ENCODE measurements around the gene CDS1.
"Not testable (repeated sequence)": the region's sequence is repeated elsewhere in the genome, so short reads cannot be mapped to it uniquely, and the experiment has no call there.

Gene CDS1

DNA sequence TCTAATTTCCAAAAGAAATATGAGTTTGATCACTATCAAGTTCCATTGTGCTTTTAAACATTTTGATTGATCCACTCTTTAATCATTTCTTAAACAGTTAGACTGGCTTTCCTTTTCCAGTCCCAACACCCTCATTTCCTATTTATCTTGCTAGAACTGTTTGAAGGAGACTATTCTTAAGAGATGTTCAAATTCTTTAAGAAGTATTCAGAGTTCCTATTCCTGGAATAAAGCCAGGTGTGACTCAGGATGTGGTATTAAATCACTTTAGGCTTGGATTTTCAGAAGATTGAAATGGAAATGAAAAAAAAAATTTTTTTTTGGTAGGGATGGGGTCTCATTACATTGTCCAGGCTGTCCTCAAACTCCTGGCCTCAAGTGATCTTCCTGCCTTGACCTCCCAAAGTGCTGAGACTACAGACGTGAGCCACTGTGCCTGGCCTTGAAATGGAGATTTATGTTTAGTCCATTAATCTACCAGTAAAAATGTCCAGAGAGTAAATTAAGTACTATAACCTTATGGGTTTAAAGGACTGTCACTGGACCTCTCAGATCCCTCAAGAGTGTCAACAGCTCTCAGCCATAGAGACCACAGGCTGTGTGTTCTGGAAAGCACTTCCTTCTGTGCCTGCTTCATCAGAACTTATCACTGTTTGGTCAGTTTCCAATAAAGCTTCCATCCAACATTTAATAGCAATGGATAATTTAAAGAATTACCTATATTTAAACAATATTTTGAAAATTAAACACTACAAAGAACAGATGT, 90.7 kb downstream of the CDS1 start:
- DNase-seq (ENCODE audit: low spot score) = peak; percentile 78

- DNase-seq (ENCODE audit: low spot score) = no peak
These were observed 94.2 kb downstream of the CDS1 start for GRCh38 chr4:84677093-84677492.

GRCh38 chr4:84677995-84678394, 95.1 kb downstream of the CDS1 start:
- DNase-seq (ENCODE audit: low spot score) = no peak

GRCh38 chr4:84678976-84679744, 96.2 kb downstream of the CDS1 start:
- DNase-seq (ENCODE audit: low spot score) = no peak

- no peak for DNase-seq (ENCODE audit: low spot score)
These were observed 98.0 kb downstream of the CDS1 start for GRCh38 chr4:84680956-84681355.

GRCh38 chr4:84681486-84682274, 98.8 kb downstream of the CDS1 start:
- DNase-seq (ENCODE audit: low spot score) = peak; percentile 84

DNA sequence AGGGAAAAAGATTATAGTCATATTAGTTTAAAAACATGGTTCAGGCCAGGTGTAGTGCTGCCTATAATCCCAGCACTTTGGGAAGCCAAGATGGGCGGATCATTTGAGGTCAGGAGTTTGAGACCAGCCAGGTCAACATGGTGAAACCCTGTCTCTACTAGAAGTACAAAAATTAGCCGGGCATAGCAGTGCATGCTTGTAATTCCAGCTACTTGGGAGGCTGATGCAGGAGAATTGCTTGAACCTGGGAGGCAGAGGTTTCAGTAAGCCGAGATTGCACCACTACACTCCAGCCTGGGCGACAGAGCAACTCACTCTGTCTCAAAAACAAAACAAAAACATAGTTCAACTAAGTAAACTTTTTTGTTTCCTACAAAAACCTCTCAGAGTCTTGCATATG, 99.7 kb downstream of the CDS1 start:
- DNase-seq (ENCODE audit: low spot score) = not testable (repeated sequence)

DNA sequence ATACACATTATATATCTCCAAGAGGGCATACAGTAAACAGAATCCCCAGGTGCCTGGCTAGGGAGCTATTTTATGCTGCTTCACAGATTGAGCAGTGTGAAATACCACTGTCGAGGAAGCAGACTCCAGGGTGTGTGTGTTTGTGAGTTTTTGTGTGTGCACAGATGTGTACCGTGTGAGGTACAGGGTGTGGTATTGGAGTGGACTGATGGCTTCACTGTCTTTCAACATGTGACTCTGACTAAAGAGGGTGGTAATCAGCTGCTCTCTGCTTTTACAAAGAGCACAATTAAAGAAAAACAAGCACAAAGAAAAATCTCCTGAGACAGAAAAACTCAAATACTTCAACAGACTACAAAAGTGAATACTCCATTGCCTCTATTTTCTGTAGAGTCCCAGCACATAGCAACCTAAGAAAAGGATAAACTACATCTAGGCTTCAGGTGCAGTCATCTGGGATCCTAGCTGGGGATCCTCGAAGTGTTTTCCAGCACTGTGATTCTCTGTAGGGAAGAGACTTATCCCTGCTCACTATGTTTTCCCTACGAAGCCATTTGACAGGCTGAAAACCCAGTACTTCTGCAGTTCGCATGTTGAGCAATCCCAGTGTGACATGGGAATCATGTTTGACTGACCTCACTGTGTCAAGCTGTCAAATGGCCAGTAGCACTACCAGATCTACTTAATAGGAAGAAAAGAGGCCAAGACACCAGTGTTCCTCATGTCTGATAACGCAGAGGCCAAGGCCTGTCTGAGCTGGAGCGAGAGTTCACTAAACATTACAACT, 100.3 kb downstream of the CDS1 start:
- DNase-seq (ENCODE audit: low spot score) = no peak

DNA sequence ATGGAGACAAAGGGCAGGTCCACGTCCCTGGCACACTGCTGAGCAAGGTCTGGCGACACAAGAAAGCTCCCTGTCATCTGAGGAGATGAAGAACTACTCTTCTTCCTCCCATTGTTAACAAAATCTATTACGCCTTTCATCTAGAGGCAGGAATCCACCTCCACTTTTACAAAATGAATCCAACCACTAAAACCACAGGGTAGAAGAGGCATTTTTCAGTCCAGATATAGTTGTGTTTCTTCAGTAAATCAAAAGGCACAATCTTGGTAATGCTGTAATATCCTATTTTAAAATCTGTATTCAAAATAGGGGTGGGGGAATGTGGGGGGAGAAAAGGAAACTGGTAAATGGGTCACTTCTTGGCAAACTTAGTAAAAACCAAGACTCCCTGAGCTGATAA, 101.4 kb downstream of the CDS1 start:
- no peak for DNase-seq (ENCODE audit: low spot score)

- DNase-seq (ENCODE audit: low spot score) = no peak
These were observed 102.2 kb downstream of the CDS1 start for GRCh38 chr4:84685105-84685504.

DNA sequence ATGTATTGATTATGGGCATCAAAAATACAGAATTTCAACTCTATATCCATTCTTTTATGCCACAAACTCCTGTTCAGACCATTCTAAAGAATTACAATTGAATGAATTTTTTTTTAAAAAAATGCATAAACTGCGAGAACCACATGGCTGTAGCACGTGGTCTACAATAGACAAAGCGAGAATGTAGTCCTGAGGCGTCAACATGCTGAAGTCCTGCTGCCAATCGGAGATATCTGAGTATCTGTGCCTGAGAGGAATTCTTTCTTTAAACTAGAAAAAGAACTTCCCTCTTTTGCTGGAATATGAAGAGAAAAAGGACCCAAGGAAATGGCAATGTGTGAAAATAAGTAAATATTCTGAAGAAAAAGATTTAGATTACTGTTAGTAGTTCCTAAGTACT, 105.7 kb downstream of the CDS1 start:
- no peak for DNase-seq (ENCODE audit: low spot score)

- DNase-seq (ENCODE audit: low spot score) = no peak
These were observed 106.3 kb downstream of the CDS1 start for GRCh38 chr4:84689197-84689596.

GRCh38 chr4:84690481-84690880, 107.6 kb downstream of the CDS1 start:
- DNase-seq (ENCODE audit: low spot score) = no peak

- DNase-seq (ENCODE audit: low spot score) = peak; percentile 94
These were observed 108.3 kb downstream of the CDS1 start for GRCh38 chr4:84691170-84691691.

GRCh38 chr4:84691800-84692199, 108.9 kb downstream of the CDS1 start:
- no peak for DNase-seq (ENCODE audit: low spot score)

GRCh38 chr4:84697159-84697558, 114.2 kb downstream of the CDS1 start:
- DNase-seq (ENCODE audit: low spot score) = no peak

GRCh38 chr4:84697615-84698201, 114.8 kb downstream of the CDS1 start:
- peak; percentile 20 for DNase-seq (ENCODE audit: low spot score)

DNA sequence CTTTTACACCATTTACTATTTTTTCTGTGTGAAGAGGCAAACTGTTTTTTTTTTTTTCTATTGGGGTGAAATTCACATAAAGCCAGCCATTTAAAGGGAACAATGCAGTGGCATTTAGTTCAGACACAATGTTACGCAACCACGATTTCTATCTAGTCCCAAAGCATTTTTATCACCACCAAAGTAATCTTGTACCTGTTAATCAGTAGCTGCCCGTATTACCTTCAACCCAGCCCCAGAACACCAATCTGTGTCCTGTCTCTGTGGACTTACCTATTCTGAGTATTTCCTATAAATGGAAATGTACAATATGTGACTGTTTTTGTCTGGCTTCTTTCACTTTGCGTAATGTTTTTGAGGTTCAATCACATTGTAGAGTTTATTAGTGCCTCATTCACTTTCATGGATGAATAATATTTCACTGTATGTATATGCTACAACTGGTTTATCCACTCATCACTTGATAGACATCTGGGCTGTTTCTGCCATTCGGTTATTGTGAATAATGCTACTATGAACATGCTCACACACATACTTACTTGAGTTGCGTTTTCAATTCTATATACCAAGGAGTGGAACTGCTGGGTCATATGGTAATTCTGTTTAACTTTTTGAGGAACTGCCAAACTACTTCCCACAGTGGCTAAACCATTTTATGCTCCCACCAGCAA, 116.2 kb downstream of the CDS1 start:
- DNase-seq (ENCODE audit: low spot score) = no peak
